Spleen (tissue), 11 donors: ENCODE measurements around the gene GARIN3. TPM values are rescaled to one million over a fixed set of nuclear protein-coding genes. Genes with fewer than 3 reads are reported as not detected.

Source experiments
- DNase-seq: peaks from one replicate; pipeline ENCODE4 v3.0.0-alpha.2; 2020
- H3K27ac ChIP-seq, 8 donors: fragments of 200-600 bp; sonication (generic) in 7 of 8; 1 replicate in 4 of 8; 2 replicates in 4 of 8; pipeline versions ENCODE4 v1.5.0 to v1.8.0; 2016 to 2021; ENCODE audit warnings: inconsistent platforms in 4 of 8, mild to moderate bottlenecking in 4 of 8, moderate library complexity in 1 of 8
- H3K27me3 ChIP-seq, 7 donors: fragments of 200-600 bp; sonication (generic) in 6 of 7; replicated peaks in 1 of 7; 1 replicate in 4 of 7; 2 replicates in 3 of 7; pipeline versions ENCODE4 v1.5.0 to v1.8.0; 2016 to 2021; ENCODE audit warnings: inconsistent platforms in 3 of 7, mild to moderate bottlenecking in 1 of 7
- H3K36me3 ChIP-seq, 6 donors: fragments of 200-600 bp; sonication (generic) in 5 of 6; 1 replicate in 4 of 6; 2 replicates in 2 of 6; pipeline versions ENCODE4 v1.5.0 to v1.8.0; 2016 to 2021; ENCODE audit warnings: inconsistent platforms in 2 of 6
- H3K4me1 ChIP-seq, 6 donors: fragments of 200-600 bp; sonication (generic) in 5 of 6; 1 replicate in 3 of 6; 2 replicates in 3 of 6; pipeline versions ENCODE4 v1.5.0 to v1.8.0; 2016 to 2021; ENCODE audit warnings: inconsistent platforms in 3 of 6
- H3K4me3 ChIP-seq, 8 donors: fragments of 200-600 bp; sonication (generic) in 7 of 8; 1 replicate in 4 of 8; 2 replicates in 4 of 8; pipeline versions ENCODE4 v1.5.0 to v1.8.0; 2016 to 2021; ENCODE audit warnings: inconsistent platforms in 4 of 8, mild to moderate bottlenecking in 4 of 8, moderate library complexity in 2 of 8
- H3K9me3 ChIP-seq, 8 donors: fragments of 200-600 bp; sonication (generic) in 7 of 8; 1 replicate in 4 of 8; 2 replicates in 4 of 8; pipeline versions ENCODE4 v1.5.0 to v1.8.0; 2016 to 2021; ENCODE audit warnings: inconsistent platforms in 4 of 8
- CTCF ChIP-seq, 11 experiments: fragments of 200-600 bp in 7 of 11; fragments of 450-650 bp in 4 of 11; sonication (generic) in 4 of 11; IDR thresholded peaks in 8 of 11; conservative IDR thresholded peaks in 3 of 11; 1 replicate in 7 of 11; 2 replicates in 4 of 11; pipeline versions ENCODE4 v1.4.0 to v1.8.0; 2016 to 2021; ENCODE audit warnings: antibody characterized with exemption in 11 of 11, inconsistent platforms in 4 of 11, mild to moderate bottlenecking in 1 of 11
- POLR2A ChIP-seq, 3 donors: fragments of 450-650 bp; IDR thresholded peaks; one replicate each; pipeline ENCODE4 v1.5.1; 2017; ENCODE audit warnings: antibody characterized with exemption in 3 of 3, mild to moderate bottlenecking in 1 of 3
- POLR2AphosphoS5 ChIP-seq, 3 donors: sonication (generic); formaldehyde crosslinking; IDR thresholded peaks; one replicate each; pipeline ENCODE4 v1.5.1; 2017; ENCODE audit warnings: antibody characterized with exemption in 3 of 3
- WGBS, 5 donors: extraction: QIAGEN DNeasy Blood & Tissue Kit in 3 of 5; methylation state at CpG; one replicate each; pipeline versions ENCODE4 v1.1.5 to v1.1.7; 2013 to 2018; 5-methylcytosine and 5-hydroxymethylcytosine counted together
- intact Hi-C: fragments of 100-400 bp; cut with DNase I; formaldehyde crosslinking; loops from one replicate; pipeline ENCODE4 v1.15.0; 2023; ENCODE audit warnings: low total_unique reads
- polyA plus RNA-seq, 3 donors: library from polyadenylated mRNA; stranded (reverse); fragments of 200-250 nt; gene quantifications; one replicate each; pipeline ENCODE4 v1.2.1, GENCODE V29; 2013
- total RNA-seq, 7 donors: library from RNA; depleted of rRNA in 3 of 7; stranded (reverse); fragments of >200 nt in 3 of 7; fragmentation: NEBNext Ultra II Directional in 4 of 7; extraction: Animal tissue kit (Norgen Biotek cat#: 25700) in 4 of 7; gene quantifications; one replicate each; pipeline versions ENCODE4 v1.1.0 to v1.2.1, GENCODE V29; 2016 to 2021
- donor health status: healthy with polysubstance abuse.
- donor health status: DM: no; HTN: no; CAD: no; lungs with moderate emphysema.
- donor health status: DM: no; HTN: no; CAD: no.
- donor health status: Bipolar disorder and iron deficiency.
- donor health status: healthy.
- donor health status: DM: no; HTN: no; CAD: no.
- donor health status: DM: yes; HTN: yes; CAD: no.

GARIN3 gene
- total and polyA plus RNA-seq, 10 donors, result not detected

DNA sequence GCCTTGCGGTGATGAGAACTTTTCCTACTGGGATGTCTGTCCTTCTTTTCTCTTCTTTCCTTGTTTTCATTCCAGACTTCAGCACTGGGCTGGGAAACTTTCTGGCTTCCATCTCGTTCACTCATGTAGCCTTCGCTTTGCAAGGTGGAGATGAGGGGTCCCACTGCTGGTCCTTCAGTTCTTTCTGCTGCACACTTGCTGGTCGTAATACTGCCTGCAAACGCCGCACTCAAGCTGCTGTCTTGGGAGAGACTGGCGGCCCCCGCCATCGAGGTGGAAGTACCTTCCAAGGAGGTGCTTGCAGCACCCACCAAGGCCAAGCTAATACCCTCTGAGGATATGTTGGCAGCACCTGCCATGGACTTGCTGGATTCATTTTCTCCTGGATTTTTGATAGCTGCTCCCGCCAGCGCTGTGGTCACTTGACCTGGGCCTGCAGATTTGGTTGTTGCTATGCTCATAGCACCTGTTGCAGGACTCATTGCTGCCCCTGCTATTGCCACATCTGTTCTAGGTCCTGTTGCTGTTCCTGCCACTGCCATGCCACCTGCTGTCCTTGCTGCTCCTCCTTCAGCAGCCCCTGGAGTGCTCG, 3.0 kb downstream of the GARIN3 start:
- no peak for DNase-seq
- intact Hi-C loops, result no loop called here
- no peak overlapping the region for H3K27ac ChIP-seq
- WGBS, 5 donors, result 88 to 97% (median 95%) methylated on average over 11 to 12 of the region's 12 CpGs
- H3K4me3 ChIP-seq, result no peak overlapping the region
- no peak for TF ChIP-seq POLR2A (IDR thresholded peaks at IDR 0.05)
- TF ChIP-seq CTCF (IDR thresholded peaks at IDR 0.05 in 8 of 11, conservative IDR thresholded peaks at IDR 0.05 in 3 of 11), result no peak
- no peak for TF ChIP-seq POLR2AphosphoS5 (IDR thresholded peaks at IDR 0.05)
- H3K36me3 ChIP-seq, result no peaks in the 10 kb centered on the region
- no peaks in the 10 kb centered on the region for H3K4me1 ChIP-seq
- no peaks in the 10 kb centered on the region for H3K9me3 ChIP-seq
- H3K27me3 ChIP-seq, result no peaks in the 10 kb centered on the region

- DNase-seq, result no peak
- no peaks in the 10 kb centered on the region for H3K4me1 ChIP-seq
Observed at GRCh38 chr5:157161996-157162395, 4.1 kb downstream of the GARIN3 start.

DNA sequence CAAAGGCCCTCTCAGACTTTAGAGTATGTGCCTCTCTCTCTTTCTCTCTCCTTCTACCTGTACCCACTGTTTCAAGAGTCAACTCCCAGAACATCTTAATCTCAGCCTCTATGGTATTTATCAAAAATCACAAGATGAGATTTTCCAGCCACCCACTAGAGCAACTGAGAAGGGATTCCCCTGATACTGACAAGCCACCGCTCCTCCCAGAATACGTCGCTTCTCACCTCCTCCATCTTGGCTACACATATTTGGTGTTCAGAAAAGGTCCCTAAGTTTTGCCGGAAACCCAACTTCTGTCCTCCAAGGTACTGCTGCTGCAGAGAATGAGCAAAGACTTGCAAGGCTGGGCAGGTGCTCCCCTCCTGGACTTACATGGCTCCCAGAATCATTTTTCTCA, 6.1 kb downstream of the GARIN3 start:
- Histone ChIP-seq H3K36me3 (no peaks in the 10 kb centered on the region), H3K9me3 (no peaks in the 10 kb centered on the region), H3K4me3 (no peak overlapping the region), H3K27ac (peak overlapping the region in 4 of 8 donors; percentile 14 to 29 (median 22)), H3K27me3 (no peaks in the 10 kb centered on the region), H3K4me1 (no peaks in the 10 kb centered on the region)
- intact Hi-C loops, result no loop called here
- TF ChIP-seq POLR2A (IDR thresholded peaks at IDR 0.05) (no peak), POLR2AphosphoS5 (IDR thresholded peaks at IDR 0.05) (no peak), CTCF (IDR thresholded peaks at IDR 0.05 in 8 of 11, conservative IDR thresholded peaks at IDR 0.05 in 3 of 11) (no peak)
- no peak for DNase-seq
- 82 to 93% (median 87%) methylated on average over 4 of the region's 4 CpGs for WGBS, 5 donors

More at GRCh38 chr5:157161996-157162395, 4.1 kb downstream of the GARIN3 start:
- H3K9me3 ChIP-seq, result no peaks in the 10 kb centered on the region
- intact Hi-C loops, result no loop called here
- WGBS, 5 donors, result 87 to 91% (median 88%) methylated on average over 6 of the region's 6 CpGs
- H3K36me3 ChIP-seq, result no peaks in the 10 kb centered on the region
- no peaks in the 10 kb centered on the region for H3K27me3 ChIP-seq
- H3K4me3 ChIP-seq, result no peak overlapping the region
- no peak overlapping the region for H3K27ac ChIP-seq
- TF ChIP-seq POLR2A (IDR thresholded peaks at IDR 0.05) (no peak), POLR2AphosphoS5 (IDR thresholded peaks at IDR 0.05) (no peak), CTCF (IDR thresholded peaks at IDR 0.05 in 8 of 11, conservative IDR thresholded peaks at IDR 0.05 in 3 of 11) (no peak)

DNA sequence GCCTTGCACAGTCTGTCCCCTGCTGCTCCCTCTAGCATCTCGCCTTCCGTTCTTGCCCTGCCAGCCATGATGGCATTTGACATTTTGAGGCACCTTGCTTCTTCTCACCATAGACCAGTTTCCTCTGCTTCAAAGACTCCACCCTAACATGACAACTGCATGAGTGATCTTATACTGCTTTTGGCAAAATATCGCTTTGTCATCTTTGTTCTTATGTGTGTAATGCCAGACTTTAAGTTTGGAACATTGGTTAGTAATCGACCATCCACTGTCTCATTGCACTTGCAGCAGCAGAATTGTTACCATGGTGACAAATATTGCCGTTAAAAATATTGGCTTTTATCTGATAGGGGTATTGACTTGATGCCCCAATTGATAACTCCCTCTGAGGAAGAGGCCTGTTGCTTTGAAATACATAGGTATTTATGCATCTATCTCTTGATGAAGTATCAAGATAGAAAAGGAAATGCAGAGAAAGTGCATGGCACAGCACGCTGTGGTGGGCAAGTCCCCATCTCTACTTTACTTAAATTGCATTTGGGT, 6.8 kb downstream of the GARIN3 start:
- H3K27ac ChIP-seq, result peak overlapping the region in 4 of 8 donors; percentile 14 to 29 (median 22)
- WGBS, 5 donors, result 79 to 86% (median 83%) methylated on average over 6 of the region's 6 CpGs

More for the DNA sequence above, 6.8 kb downstream of the GARIN3 start:
- DNase-seq, result no peak
- no peaks in the 10 kb centered on the region for H3K36me3 ChIP-seq
- no peak for TF ChIP-seq CTCF (IDR thresholded peaks at IDR 0.05 in 8 of 11, conservative IDR thresholded peaks at IDR 0.05 in 3 of 11)
- no peak for TF ChIP-seq POLR2AphosphoS5 (IDR thresholded peaks at IDR 0.05)
- TF ChIP-seq POLR2A (IDR thresholded peaks at IDR 0.05), result no peak
- H3K27me3 ChIP-seq, result no peaks in the 10 kb centered on the region
- H3K4me1 ChIP-seq, result no peaks in the 10 kb centered on the region
- no peaks in the 10 kb centered on the region for H3K9me3 ChIP-seq
- intact Hi-C loops, result no loop called here
- no peak overlapping the region for H3K4me3 ChIP-seq
